GM12891 (cell line): ENCODE results near the gene ATXN7L1.

Experiments
- DNase-seq: peaks from one replicate; pipeline ENCODE4 v3.0.0; 2011; ENCODE audit warnings: low spot score; ENCODE audit not compliant: insufficient read length
- FAIRE-seq: peaks from 2 replicates; lab custom pipeline; 2011; peaks lifted over from hg19 to GRCh38; lab: Jason Lieb, UNC
- PAX5 ChIP-seq: IDR thresholded peaks from 2 replicates; pipeline ENCODE4 v1.6.1; 2011; ENCODE audit warnings: low read length, moderate library complexity, mild to moderate bottlenecking; ENCODE audit not compliant: insufficient read depth, severe bottlenecking
- POLR2A ChIP-seq: IDR thresholded peaks from 2 replicates; pipeline ENCODE4 v1.6.1; 2011; ENCODE audit warnings: low read depth, low read length, control low read depth
- POLR2AphosphoS5 ChIP-seq: IDR thresholded peaks from 2 replicates; pipeline ENCODE4 v1.6.1; 2011; ENCODE audit warnings: low read depth, low read length, control low read depth
- POU2F2 ChIP-seq: IDR thresholded peaks from 2 replicates; pipeline ENCODE4 v1.6.1; 2011; ENCODE audit warnings: low read depth, mild to moderate bottlenecking, control low read depth, low read length, moderate library complexity
- SPI1 ChIP-seq: IDR thresholded peaks from 2 replicates; pipeline ENCODE4 v1.6.1; 2011; ENCODE audit warnings: low read depth, low read length, control low read depth
- TAF1 ChIP-seq: IDR thresholded peaks from 2 replicates; pipeline ENCODE4 v1.6.1; 2011; ENCODE audit warnings: low read depth, low read length, control low read depth

ATXN7L1 gene

GRCh38 chr7:105643384-105643783 lies 233.0 kb downstream of the ATXN7L1 start:
- no peak for FAIRE-seq
- no peak for DNase-seq
- TF ChIP-seq TAF1, result no peak
- TF ChIP-seq POLR2AphosphoS5, result no peak
- TF ChIP-seq SPI1, result no peak
- no peak for TF ChIP-seq POU2F2
- no peak for TF ChIP-seq PAX5
- TF ChIP-seq POLR2A, result no peak

DNA sequence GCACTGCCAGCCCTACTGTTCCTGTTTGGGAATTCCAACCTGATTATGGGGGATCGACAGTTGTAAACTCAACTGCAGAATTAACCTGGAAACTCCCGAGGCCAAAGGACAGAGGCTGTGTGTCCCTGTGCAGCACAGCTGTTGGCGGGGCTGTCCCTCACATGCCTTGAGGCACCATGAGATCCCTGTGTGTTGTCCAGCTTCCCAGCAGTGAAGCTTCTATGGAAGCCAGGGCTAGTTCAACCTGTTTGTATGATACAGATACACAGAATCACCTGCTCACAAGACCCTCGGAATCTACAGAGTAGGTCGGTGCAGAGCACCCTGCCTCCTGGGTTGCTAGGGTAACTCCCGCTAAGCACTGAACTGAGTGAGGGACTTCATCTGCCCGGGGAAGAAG lies 234.1 kb downstream of the ATXN7L1 start:
- DNase-seq, result no peak
- no peak for FAIRE-seq
- TF ChIP-seq PAX5 (no peak), POLR2A (no peak), POU2F2 (no peak), SPI1 (no peak), TAF1 (no peak), POLR2AphosphoS5 (no peak)

DNA sequence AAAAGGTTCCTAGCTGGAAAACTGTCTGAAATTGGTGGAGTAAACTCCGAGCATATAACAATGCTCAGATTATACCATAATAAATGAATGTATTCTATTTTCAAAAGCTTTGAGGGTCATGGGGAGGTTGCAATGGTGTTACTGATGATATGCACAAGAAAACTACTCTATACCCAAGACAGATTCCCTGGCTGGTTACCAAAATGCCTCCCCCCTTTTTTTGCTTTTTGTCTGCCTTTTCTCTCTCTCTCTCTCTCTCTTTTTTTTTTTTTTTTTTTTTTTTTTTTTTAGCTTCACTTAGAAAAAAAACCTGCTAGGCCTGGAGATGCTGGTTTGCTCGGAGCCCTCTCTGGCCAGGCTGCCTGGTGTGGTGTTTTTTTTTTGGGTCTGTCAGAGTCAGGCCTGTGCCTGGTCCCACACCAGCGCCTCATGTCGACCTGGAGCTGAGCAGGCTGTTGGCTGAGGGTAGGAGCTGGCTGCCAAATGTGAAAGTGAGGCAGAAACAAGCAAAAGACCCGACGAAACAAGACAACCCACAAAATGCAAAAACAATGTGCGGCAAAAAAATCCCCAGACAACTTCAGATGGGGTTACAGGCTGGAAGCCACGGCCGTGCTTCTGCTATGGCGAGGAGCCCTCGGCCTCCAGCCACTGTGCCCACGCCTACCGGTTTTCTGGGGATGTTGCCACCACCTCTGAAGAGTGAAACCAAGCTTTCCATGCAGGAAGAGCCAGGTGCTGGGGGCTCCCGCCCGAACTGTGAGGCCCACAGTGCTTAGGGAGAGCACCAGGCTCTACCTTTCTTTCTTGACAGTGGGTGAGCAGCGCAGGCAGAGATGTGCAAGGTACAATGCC lies 235.2 kb downstream of the ATXN7L1 start:
- no peak for FAIRE-seq
- TF ChIP-seq PAX5 (no peak), SPI1 (no peak), TAF1 (no peak), POLR2AphosphoS5 (no peak), POU2F2 (no peak), POLR2A (no peak)

DNA sequence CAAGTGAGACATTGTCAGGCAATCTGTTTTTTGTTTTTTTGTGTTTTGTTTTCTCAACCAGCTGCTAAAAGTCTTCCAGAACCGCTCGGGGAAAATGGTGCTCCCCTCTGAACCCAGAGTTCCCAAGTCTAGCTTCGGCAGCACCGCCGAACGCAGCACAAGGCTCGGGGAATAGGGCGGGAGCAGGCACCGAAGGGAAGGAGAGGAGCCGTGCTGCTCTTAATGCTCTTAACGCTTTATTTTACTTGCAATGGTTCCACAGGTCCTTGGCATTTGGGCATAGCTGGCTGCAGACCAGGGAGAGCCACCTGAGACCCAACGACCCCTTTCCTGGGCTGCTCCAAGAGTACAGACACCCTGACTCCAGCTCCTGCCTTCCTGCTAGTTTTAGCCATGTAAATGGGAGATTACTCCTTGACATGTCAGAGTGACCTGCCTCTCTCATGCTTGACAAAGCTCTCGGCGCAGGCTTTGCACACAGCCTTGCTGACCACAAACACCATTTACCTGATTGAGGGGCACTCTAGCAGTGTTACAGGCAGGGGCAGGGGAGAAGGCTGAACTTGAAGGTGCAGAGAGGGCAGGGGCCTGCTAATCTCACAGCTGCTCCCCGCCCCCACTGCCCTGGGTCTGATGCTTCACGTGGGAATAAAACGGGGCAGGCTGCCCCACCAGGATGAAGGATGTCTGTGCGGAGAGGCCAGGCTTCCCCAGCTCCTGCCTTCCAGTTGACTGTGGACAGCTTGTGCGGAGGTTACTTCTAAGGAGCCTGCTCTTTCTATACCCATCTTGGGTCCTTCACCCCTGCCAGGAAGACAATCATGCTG lies 236.5 kb downstream of the ATXN7L1 start:
- FAIRE-seq (no peak), DNase-seq (no peak)
- TF ChIP-seq POU2F2 (no peak), POLR2AphosphoS5 (no peak), PAX5 (no peak), SPI1 (no peak), POLR2A (no peak), TAF1 (no peak)

More for the DNA sequence above, 235.2 kb downstream of the ATXN7L1 start:
- no peak for DNase-seq

- FAIRE-seq (no peak), DNase-seq (no peak)
- TF ChIP-seq POU2F2 (no peak), POLR2AphosphoS5 (no peak), PAX5 (no peak), SPI1 (no peak), TAF1 (no peak), POLR2A (no peak)
Measured at GRCh38 chr7:105638902-105639495, 237.4 kb downstream of the ATXN7L1 start.

DNA sequence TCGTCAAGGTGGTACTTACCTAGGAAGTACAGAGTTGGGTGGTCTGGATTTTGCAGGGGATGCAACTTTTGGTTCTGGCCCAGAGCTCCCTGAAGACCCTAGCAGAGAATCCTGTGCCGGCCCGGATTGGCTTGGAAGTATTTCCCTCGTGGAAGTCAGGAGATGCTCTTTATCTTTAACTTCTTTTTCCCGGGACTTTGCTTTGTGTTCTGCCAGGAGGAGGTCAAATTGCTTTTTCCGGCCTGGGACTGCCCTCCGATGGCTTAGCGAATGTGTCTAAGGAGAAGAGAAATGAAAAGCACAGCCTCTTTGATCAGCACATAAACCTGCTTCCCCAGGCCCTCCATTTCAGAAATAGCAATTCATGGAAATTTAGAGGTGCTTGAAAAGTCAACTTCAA lies 238.1 kb downstream of the ATXN7L1 start:
- no peak for TF ChIP-seq POLR2AphosphoS5
- DNase-seq (no peak), FAIRE-seq (no peak)

- DNase-seq (no peak), FAIRE-seq (no peak)
- TF ChIP-seq POLR2AphosphoS5, result no peak
- TF ChIP-seq PAX5, result no peak
- no peak for TF ChIP-seq POLR2A
- TF ChIP-seq POU2F2, result no peak
Measured at GRCh38 chr7:105637755-105638154, 238.6 kb downstream of the ATXN7L1 start.

GRCh38 chr7:105636982-105637381 lies 239.4 kb downstream of the ATXN7L1 start:
- FAIRE-seq, result no peak
- no peak for DNase-seq
- no peak for TF ChIP-seq POLR2AphosphoS5
- no peak for TF ChIP-seq TAF1
- no peak for TF ChIP-seq SPI1

GRCh38 chr7:105635197-105635596 lies 241.2 kb downstream of the ATXN7L1 start:
- FAIRE-seq (no peak), DNase-seq (no peak)
- TF ChIP-seq POU2F2 (no peak), SPI1 (no peak), POLR2AphosphoS5 (no peak), POLR2A (no peak), TAF1 (no peak), PAX5 (no peak)
